SK-N-SH (cell line): Measurements from ENCODE around the gene BCR. TPM values are rescaled to one million over a fixed set of nuclear protein-coding genes. Genes with fewer than 3 reads are reported as not detected.

Source experiments
- CTCF ChIA-PET: fragments of 300-600, 350-600 bp; formaldehyde crosslinking; extraction: SDS; loops from one replicate; lab custom pipeline; 2021; lab: Yijun Ruan, JAX
- POLR2A ChIA-PET: fragments of 350-600 bp; sonication (Branson Sonifier 250); formaldehyde crosslinking; extraction: SDS; loops from one replicate; lab custom pipeline; 2020; ENCODE audit warnings: antibody characterized with exemption, inconsistent platforms; lab: Yijun Ruan, JAX
- DNase-seq: peaks from one replicate; pipeline ENCODE4 v3.0.0; 2012
- H2AFZ ChIP-seq: fragments of 200-600 bp; sonication (generic); 2 replicates; pipeline ENCODE4 v1.8.1; 2016; ENCODE audit warnings: antibody characterized with exemption, mild to moderate bottlenecking, low read depth
- H3F3A ChIP-seq: fragments of 200-600 bp; sonication (generic); replicated peaks from 2 replicates; pipeline ENCODE3; 2016; ENCODE audit warnings: antibody characterized with exemption, mild to moderate bottlenecking; ENCODE audit not compliant: insufficient read depth
- H3K27ac ChIP-seq, 2 experiments: fragments of 200-500 bp in 1 of 2; fragments of 200-600 bp in 1 of 2; sonication (Bioruptor generic) in 1 of 2; sonication (generic), shearing (Covaris generic) in 1 of 2; 2 replicates each; pipeline versions ENCODE4 v1.5.1 to v1.6.1; 2014 to 2016; ENCODE audit warnings: low read depth in 2 of 2, inconsistent platforms in 1 of 2, low read length in 1 of 2, mild to moderate bottlenecking in 1 of 2, mixed read lengths in 1 of 2
- H3K27me3 ChIP-seq: fragments of 200-600 bp; sonication (generic), shearing (Covaris generic); 2 replicates; pipeline ENCODE4 v1.6.1; 2016; ENCODE audit warnings: mixed run types; ENCODE audit not compliant: insufficient read depth
- H3K36me3 ChIP-seq, 2 experiments: fragments of 200-500 bp in 1 of 2; fragments of 200-600 bp in 1 of 2; sonication (Bioruptor generic) in 1 of 2; sonication (generic) in 1 of 2; replicated peaks in 1 of 2; 2 replicates each; pipeline versions ENCODE3 to v1.5.1; 2014 to 2016; ENCODE audit warnings: low read length in 1 of 2, mild to moderate bottlenecking in 1 of 2; ENCODE audit not compliant: insufficient read depth in 2 of 2, control insufficient read depth in 1 of 2
- H3K4me1 ChIP-seq, 2 experiments: fragments of 200-500 bp in 1 of 2; fragments of 200-600 bp in 1 of 2; sonication (Bioruptor generic) in 1 of 2; sonication (generic), shearing (Covaris generic) in 1 of 2; 2 replicates each; pipeline versions ENCODE4 v1.5.1 to v1.6.1; 2014 to 2016; ENCODE audit warnings: low read depth in 1 of 2, low read length in 1 of 2, mixed run types in 1 of 2; ENCODE audit not compliant: insufficient read depth in 2 of 2, control insufficient read depth in 1 of 2
- H3K4me2 ChIP-seq: fragments of 200-600 bp; sonication (generic), shearing (Covaris generic); 2 replicates; pipeline ENCODE4 v1.6.1; 2017; ENCODE audit warnings: mixed run types
- H3K4me3 ChIP-seq, 2 experiments: fragments of 200-500 bp in 1 of 2; fragments of 200-600 bp in 1 of 2; sonication (Bioruptor generic) in 1 of 2; sonication (generic), shearing (Covaris generic) in 1 of 2; 2 replicates each; pipeline versions ENCODE4 v1.5.1 to v1.8.1; 2014 to 2016; ENCODE audit warnings: low read depth in 2 of 2, inconsistent platforms in 1 of 2, low read length in 1 of 2, mild to moderate bottlenecking in 1 of 2, mixed read lengths in 1 of 2, moderate library complexity in 1 of 2
- H3K79me2 ChIP-seq: fragments of 200-600 bp; sonication (generic); 2 replicates; pipeline ENCODE4 v1.8.1; 2017; ENCODE audit warnings: mild to moderate bottlenecking; ENCODE audit not compliant: insufficient read depth
- H3K9ac ChIP-seq: fragments of 200-600 bp; sonication (generic); 2 replicates; pipeline ENCODE4 v1.6.1; 2017; ENCODE audit warnings: mixed run types
- H3K9me2 ChIP-seq: fragments of 200-600 bp; sonication (generic); 2 replicates; pipeline ENCODE4 v1.6.1; 2017; ENCODE audit warnings: mixed run types
- H3K9me3 ChIP-seq: fragments of 200-600 bp; sonication (generic); 2 replicates; pipeline ENCODE4 v1.6.1; 2017; ENCODE audit warnings: mixed run types, mild to moderate bottlenecking, moderate library complexity
- H4K20me1 ChIP-seq: fragments of 200-600 bp; sonication (generic); 2 replicates; pipeline ENCODE4 v1.6.1; 2017; ENCODE audit warnings: mild to moderate bottlenecking, mixed run types; ENCODE audit not compliant: insufficient read depth
- CHD2 ChIP-seq: fragments of 150-350 bp; IDR thresholded peaks from 2 replicates; pipeline ENCODE4 v1.6.1; 2018; ENCODE audit warnings: low read length; ENCODE audit not compliant: partially characterized antibody
- CTCF ChIP-seq: fragments of 200-600 bp; sonication (generic); IDR thresholded peaks from 2 replicates; pipeline ENCODE4 v1.6.1; 2017; ENCODE audit warnings: antibody characterized with exemption, mild to moderate bottlenecking, moderate library complexity
- EP300 ChIP-seq, 2 experiments: IDR thresholded peaks; 2 replicates each; pipeline versions ENCODE4 v1.4.0 to v1.6.1; 2012; ENCODE audit warnings: borderline replicate concordance in 1 of 2, low read depth in 1 of 2, low read length in 1 of 2
- FOXJ3 ChIP-seq: sonication (generic); formaldehyde crosslinking; IDR thresholded peaks from 2 replicates; pipeline ENCODE4 v1.5.1; 2020; ENCODE audit warnings: mild to moderate bottlenecking, missing genetic modification reagents
- GABPA ChIP-seq: IDR thresholded peaks from 2 replicates; pipeline ENCODE4 v1.4.0; 2012; ENCODE audit warnings: low read depth, mild to moderate bottlenecking
- MAX ChIP-seq: IDR thresholded peaks from 2 replicates; pipeline ENCODE4 v1.4.0; 2012; ENCODE audit warnings: low read depth
- MXI1 ChIP-seq: IDR thresholded peaks from 2 replicates; pipeline ENCODE4 v1.6.1; 2012; ENCODE audit warnings: mild to moderate bottlenecking, low read depth, low read length, improper control_type of control experiment
- NFIC ChIP-seq: IDR thresholded peaks from 2 replicates; pipeline ENCODE4 v1.4.0; 2012; ENCODE audit warnings: borderline replicate concordance
- NRF1 ChIP-seq: IDR thresholded peaks from 2 replicates; pipeline ENCODE4 v1.6.1; 2012; ENCODE audit warnings: low read depth, mild to moderate bottlenecking, low read length
- RAD21 ChIP-seq: IDR thresholded peaks from 2 replicates; pipeline ENCODE4 v1.6.1; 2012; ENCODE audit warnings: mild to moderate bottlenecking, low read length
- REST ChIP-seq: IDR thresholded peaks from 2 replicates; pipeline ENCODE4 v1.6.1; 2012; ENCODE audit warnings: mild to moderate bottlenecking, low read depth, low read length, moderate library complexity
- RFX5 ChIP-seq: IDR thresholded peaks from 2 replicates; pipeline ENCODE4 v1.6.1; 2012; ENCODE audit warnings: mild to moderate bottlenecking, improper control_type of control experiment, low read length
- RXRA ChIP-seq: IDR thresholded peaks from 2 replicates; pipeline ENCODE4 v1.4.0; 2012; ENCODE audit warnings: low read depth, mild to moderate bottlenecking, borderline replicate concordance
- SIN3A ChIP-seq: IDR thresholded peaks from 2 replicates; pipeline ENCODE4 v1.6.1; 2012; ENCODE audit warnings: low read depth, mild to moderate bottlenecking, low read length, moderate library complexity, borderline replicate concordance
- SMC3 ChIP-seq: IDR thresholded peaks from 2 replicates; pipeline ENCODE4 v1.6.1; 2012; ENCODE audit warnings: low read depth, low read length, improper control_type of control experiment
- TAF1 ChIP-seq: IDR thresholded peaks from 2 replicates; pipeline ENCODE4 v1.6.1; 2012; ENCODE audit warnings: low read depth, mild to moderate bottlenecking, low read length, moderate library complexity, borderline replicate concordance
- TCF12 ChIP-seq: IDR thresholded peaks from 2 replicates; pipeline ENCODE4 v1.4.0; 2012
- TEAD4 ChIP-seq: IDR thresholded peaks from 2 replicates; pipeline ENCODE4 v1.4.0; 2012; ENCODE audit warnings: mild to moderate bottlenecking, borderline replicate concordance; ENCODE audit not compliant: insufficient read depth
- USF1 ChIP-seq: IDR thresholded peaks from 2 replicates; pipeline ENCODE4 v1.4.0; 2012; ENCODE audit warnings: low read depth, borderline replicate concordance
- YY1 ChIP-seq: IDR thresholded peaks from 2 replicates; pipeline ENCODE4 v1.4.0; 2012; ENCODE audit warnings: low read depth, mild to moderate bottlenecking
- ZBTB33 ChIP-seq: IDR thresholded peaks from 2 replicates; pipeline ENCODE4 v1.4.0; 2012; ENCODE audit warnings: low read depth, borderline replicate concordance
- WGBS: methylation state at CpG from one replicate; pipeline ENCODE4 v1.1.6; 2017; ENCODE audit warnings: low lambda C conversion rate; 5-methylcytosine and 5-hydroxymethylcytosine counted together
- polyA plus RNA-seq, 3 experiments: library from polyadenylated mRNA; depleted of rRNA; stranded (reverse); fragments of >200 nt; gene quantifications; 2 replicates each; pipeline ENCODE4 v1.2.3, GENCODE V29; 2012

BCR gene
- polyA plus RNA-seq, 1 of the 3 experiments (the other 2 are of a cell fraction), result 50.9 TPM

GRCh38 chr22:23222793-23223568 is 42.7 kb downstream of the BCR start (continued):
- TF ChIP-seq MAX, result no peak
- TF ChIP-seq GABPA, result no peak
- no peak for TF ChIP-seq FOXJ3 (CRISPR knock-in tag)
- TF ChIP-seq EP300 (IDR thresholded peaks at IDR 0.05; ENCODE audit: borderline replicate concordance in 1 of 2, low read depth in 1 of 2, low read length in 1 of 2), result no peak
- TF ChIP-seq RXRA, result no peak
- no peak for TF ChIP-seq YY1
- TF ChIP-seq SIN3A, result no peak
- TF ChIP-seq, all 33 proteins: peak for 0

GRCh38 chr22:23223569-23224317 is 43.4 kb downstream of the BCR start:
- Histone ChIP-seq H4K20me1 (peaks cover 51% of the 10 kb centered on the region), H3K9me2 (no peaks in the 10 kb centered on the region), H2AFZ (no peak overlapping the region), H3K4me2 (no peak overlapping the region), H3K9me3 (0 out of 2 replicates have a peak, but pooled peaks cover under 1% of the 10 kb centered on the region), H3K27me3 (no peaks in the 10 kb centered on the region), H3K36me3 (no peaks in the 10 kb centered on the region), H3K4me3 (no peak overlapping the region), H3F3A (peaks cover 11% of the 10 kb centered on the region), H3K9ac (no peak overlapping the region), H3K79me2 (peaks cover 71% of the 10 kb centered on the region), H3K27ac (peak overlapping the region in 1 of 2 experiments; percentile 98; a peak in 2 of 4 replicates), H3K4me1 (peaks cover 38 to 66% of the 10 kb centered on the region in 2 experiments; a peak in 3 of 4 replicates)
- CTCF ChIA-PET, result interaction anchor here (0.6 to 5.8 kb wide), 5 partner anchors 10 to 264 kb away, joined by 3 to 22 read pairs (median 6); partner anchors contain the start of gene BCR
- WGBS, result 85% methylated on average over 10 of the region's 12 CpGs
- POLR2A ChIA-PET, result interaction anchor here (1.0 kb wide), 1 partner anchor 49 kb away, joined by 3 read pairs; no protein-coding TSS in a partner anchor
- peak; percentile 86 for DNase-seq
- TF ChIP-seq NRF1, result no peak
- TF ChIP-seq NFIC, result 0 out of 2 replicates have a peak, but pooled peaks have one; percentile 14
- TF ChIP-seq TAF1, result no peak
- TF ChIP-seq CTCF, result no peak
- TF ChIP-seq SIN3A, result no peak
- TF ChIP-seq TCF12, result no peak
- TF ChIP-seq REST, result no peak
- TF ChIP-seq RFX5, result no peak
- TF ChIP-seq TEAD4, result no peak
- TF ChIP-seq SMC3, result no peak; the same call in 1 of the 2 replicates
- TF ChIP-seq MXI1, result peak; percentile 92
- TF ChIP-seq YY1, result no peak
- no peak for TF ChIP-seq ZBTB33
- peak; percentile 51 for TF ChIP-seq CHD2
- peak; percentile 45 for TF ChIP-seq RAD21
- no peak for TF ChIP-seq USF1
